AG09309 (cell line): Measurements from ENCODE around the gene ASTN2.

ENCODE experiments used
- DNase-seq: peaks from one replicate; pipeline ENCODE4 v3.0.0-alpha.2; 2010; ENCODE audit warnings: low read depth
- H3K4me3 ChIP-seq: 2 replicates; pipeline ENCODE4 v1.5.1; 2011; ENCODE audit warnings: mild to moderate bottlenecking, low read depth, low read length, moderate library complexity; ENCODE audit not compliant: control insufficient read depth
- CTCF ChIP-seq: IDR thresholded peaks from 2 replicates; pipeline ENCODE4 v1.5.1; 2011; ENCODE audit warnings: mild to moderate bottlenecking, low read depth, low read length, inconsistent platforms; ENCODE audit not compliant: insufficient read depth, control insufficient read depth; ENCODE audit errors: missing control alignments

Gene ASTN2

GRCh38 chr9:116721944-116722343 is 692.9 kb downstream of the ASTN2 start:
- no peak for TF ChIP-seq CTCF
- DNase-seq, result no peak
- H3K4me3 ChIP-seq, result no peak overlapping the region

- TF ChIP-seq CTCF, result no peak
- no peak overlapping the region for H3K4me3 ChIP-seq
These were observed 693.4 kb downstream of the ASTN2 start for GRCh38 chr9:116721411-116721810.

GRCh38 chr9:116720111-116720510 is 694.7 kb downstream of the ASTN2 start:
- no peak for DNase-seq
- H3K4me3 ChIP-seq, result no peak overlapping the region
- no peak for TF ChIP-seq CTCF

More at GRCh38 chr9:116721411-116721810, 693.4 kb downstream of the ASTN2 start:
- DNase-seq, result no peak

GRCh38 chr9:116718111-116718510 is 696.7 kb downstream of the ASTN2 start:
- TF ChIP-seq CTCF, result no peak
- DNase-seq, result no peak
- H3K4me3 ChIP-seq, result no peak overlapping the region

- no peak for DNase-seq
- H3K4me3 ChIP-seq, result no peak overlapping the region
- TF ChIP-seq CTCF, result no peak
These were observed 697.7 kb downstream of the ASTN2 start for GRCh38 chr9:116717150-116717549.

- no peak for TF ChIP-seq CTCF
- no peak overlapping the region for H3K4me3 ChIP-seq
- no peak for DNase-seq
These were observed 698.4 kb downstream of the ASTN2 start for GRCh38 chr9:116716438-116716837.

GRCh38 chr9:116715751-116716150 is 699.1 kb downstream of the ASTN2 start:
- no peak for TF ChIP-seq CTCF
- no peak for DNase-seq
- no peak overlapping the region for H3K4me3 ChIP-seq
